H1 (cell line): ENCODE results near the gene WDR77.

Source experiments
- ASH2L ChIP-seq: fragments of 200-600, 300-600 bp; sonication (generic); IDR thresholded peaks from one replicate; pipeline ENCODE4 v1.7.1; 2017; ENCODE audit warnings: low read length
- CTCF ChIP-seq, 3 experiments: IDR thresholded peaks; 1 replicate in 2 of 3; 2 replicates in 1 of 3; pipeline versions ENCODE4 v1.5.1 to v1.6.1; 2011; ENCODE audit warnings: low read length in 3 of 3, mild to moderate bottlenecking in 3 of 3, inconsistent platforms in 2 of 3, low read depth in 1 of 3, moderate library complexity in 1 of 3; ENCODE audit not compliant: insufficient read depth in 1 of 3; ENCODE audit errors: control extremely low read depth in 1 of 3
- EZH2 ChIP-seq: fragments of 200-600 bp; sonication (generic); IDR thresholded peaks from 2 replicates; pipeline ENCODE4 v1.7.1; 2012; ENCODE audit warnings: low read depth, mild to moderate bottlenecking, moderate library complexity, low read length, inconsistent platforms; ENCODE audit not compliant: severe bottlenecking
- GTF2F1 ChIP-seq: IDR thresholded peaks from 2 replicates; pipeline ENCODE4 v1.6.1; 2012; ENCODE audit warnings: low read depth, low read length, improper control_type of control experiment, borderline replicate concordance
- RFX5 ChIP-seq: IDR thresholded peaks from 2 replicates; pipeline ENCODE4 v1.6.1; 2011; ENCODE audit warnings: low read depth, low read length, improper control_type of control experiment, borderline replicate concordance
- ZNF274 ChIP-seq: IDR thresholded peaks from 2 replicates; pipeline ENCODE4 v1.7.0; 2012; ENCODE audit warnings: low read length, borderline replicate concordance; ENCODE audit errors: extremely low read depth

- no peak for TF ChIP-seq ASH2L
- TF ChIP-seq ZNF274: no peak
- TF ChIP-seq GTF2F1: no peak
- no peak for TF ChIP-seq EZH2
- no peak for TF ChIP-seq CTCF (IDR thresholded peaks at IDR 0.05; ENCODE audit: control extremely low read depth in 1 of 3, insufficient read depth in 1 of 3, low read depth in 1 of 3, low read length in 3 of 3)
- TF ChIP-seq RFX5: no peak
These were observed 40.5 kb upstream of the WDR77 start for GRCh38 chr1:111489604-111490003.
